ENCODE measurements around the gene RBMS3. TPM values are rescaled to one million over a fixed set of nuclear protein-coding genes. Genes with fewer than 3 reads are reported as not detected.

RBMS3 gene
- total and polyA plus RNA-seq, 2 of the 13 experiments (the other 11 are each of a cell fraction or from before 2014, with no cell fraction given) = not detected

GRCh38 chr3:29576181-29576580, 295.3 kb downstream of the RBMS3 start:
- H3K27ac ChIP-seq (ENCODE audit: extremely low read length, insufficient read depth, low read length) = no peak overlapping the region
- no peaks in the 10 kb centered on the region for H3K9me3 ChIP-seq (ENCODE audit: low read length)
- ChIA-PET POLR2A (no interaction called here), CTCF (ENCODE audit: low intra/inter-chr PET ratio, low total read pairs) (no interaction called here)
- in situ Hi-C loops (cut with HindIII; ENCODE audit: extremely low pct_ligation_motif_present, low pct_unique_long_range_greater_than_20kb) = no loop called here
- H2AFZ ChIP-seq (ENCODE audit: low read length) = no peak overlapping the region
- no peak for TF ChIP-seq ZNF605 (CRISPR knock-in tag; IDR thresholded peaks at IDR 0.05)
- TF ChIP-seq, protein P1, sequence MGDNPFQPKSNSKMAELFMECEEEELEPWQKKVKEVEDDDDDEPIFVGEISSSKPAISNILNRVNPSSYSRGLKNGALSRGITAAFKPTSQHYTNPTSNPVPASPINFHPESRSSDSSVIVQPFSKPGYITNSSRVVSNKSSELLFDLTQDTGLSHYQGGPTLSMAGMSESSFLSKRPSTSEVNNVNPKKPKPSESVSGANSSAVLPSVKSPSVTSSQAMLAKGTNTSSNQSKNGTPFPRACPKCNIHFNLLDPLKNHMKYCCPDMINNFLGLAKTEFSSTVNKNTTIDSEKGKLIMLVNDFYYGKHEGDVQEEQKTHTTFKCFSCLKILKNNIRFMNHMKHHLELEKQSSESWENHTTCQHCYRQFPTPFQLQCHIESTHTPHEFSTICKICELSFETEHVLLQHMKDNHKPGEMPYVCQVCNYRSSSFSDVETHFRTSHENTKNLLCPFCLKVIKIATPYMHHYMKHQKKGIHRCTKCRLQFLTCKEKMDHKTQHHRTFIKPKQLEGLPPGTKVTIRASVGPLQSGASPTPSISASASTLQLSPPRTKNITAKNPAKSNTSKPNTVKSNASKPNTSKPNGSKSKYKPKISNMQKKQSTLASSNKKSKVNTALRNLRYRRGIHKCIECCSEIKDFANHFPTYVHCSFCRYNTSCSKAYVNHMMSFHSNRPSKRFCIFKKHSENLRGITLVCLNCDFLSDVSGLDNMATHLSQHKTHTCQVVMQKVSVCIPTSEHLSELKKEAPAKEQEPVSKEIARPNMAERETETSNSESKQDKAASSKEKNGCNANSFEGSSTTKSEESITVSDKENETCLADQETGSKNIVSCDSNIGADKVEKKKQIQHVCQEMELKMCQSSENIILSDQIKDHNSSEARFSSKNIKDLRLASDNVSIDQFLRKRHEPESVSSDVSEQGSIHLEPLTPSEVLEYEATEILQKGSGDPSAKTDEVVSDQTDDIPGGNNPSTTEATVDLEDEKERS (CRISPR knock-in tag; IDR thresholded peaks at IDR 0.05) = no peak
- TF ChIP-seq CBX2 (IDR thresholded peaks at IDR 0.05; ENCODE audit: low read depth, low read length) = no peak
- TF ChIP-seq CBX2 (CRISPR knock-in tag; IDR thresholded peaks at IDR 0.05; ENCODE audit: low read depth) = no peak
- no TSS peak for BruUV-seq (replicated peaks)
- DNase-seq (ENCODE audit: low spot score) (no peak), ATAC-seq (no peak), FAIRE-seq (no peak)
- H4K20me1 ChIP-seq (ENCODE audit: insufficient read depth, low read length) = no peaks in the 10 kb centered on the region
- no peaks in the 10 kb centered on the region for H3K27me3 ChIP-seq (ENCODE audit: control insufficient read depth in 1 of 2, insufficient read depth in 2 of 2, low read length in 2 of 2)
- H3K9ac ChIP-seq (ENCODE audit: insufficient read depth, low read depth, low read length) = no peak overlapping the region
- no peaks in the 10 kb centered on the region for H3K36me3 ChIP-seq (replicated peaks in 1 of 2; ENCODE audit: control insufficient read depth in 1 of 2, insufficient read depth in 2 of 2, low read length in 2 of 2)
- H3K4me3 ChIP-seq (replicated peaks in 1 of 3; ENCODE audit: insufficient read depth in 1 of 3, low read depth in 2 of 3, low read length in 3 of 3) = no peak overlapping the region
- H3K4me1 ChIP-seq (ENCODE audit: insufficient read depth, low read length) = no peaks in the 10 kb centered on the region
- 0% methylated on average over 1 of the region's 1 CpG for WGBS (ENCODE audit: low lambda C conversion rate)
- H3K4me2 ChIP-seq (ENCODE audit: low read depth, low read length) = no peak overlapping the region
- intact Hi-C loops (cut with micrococcal nuclease; ENCODE audit: unreplicated experiment) = no loop called here
- H3K79me2 ChIP-seq (ENCODE audit: insufficient read depth, low read length) = no peaks in the 10 kb centered on the region

- TF ChIP-seq ZNF501 (CRISPR knock-in tag; IDR thresholded peaks at IDR 0.05) (no peak), ZNF629 (CRISPR knock-in tag; conservative IDR thresholded peaks at IDR 0.05) (no peak), ZNF333 (CRISPR knock-in tag; IDR thresholded peaks at IDR 0.05; ENCODE audit: borderline replicate concordance) (no peak), NCOA2 (CRISPR knock-in tag; IDR thresholded peaks at IDR 0.05) (no peak), ZNF432 (CRISPR knock-in tag; IDR thresholded peaks at IDR 0.05; ENCODE audit: borderline replicate concordance) (no peak), PBX2 (CRISPR knock-in tag; IDR thresholded peaks at IDR 0.05) (no peak), ATF4 (CRISPR knock-in tag; IDR thresholded peaks at IDR 0.05) (no peak)
- H3K4me2 ChIP-seq (ENCODE audit: low read depth, low read length) = no peak overlapping the region
- H3K27me3 ChIP-seq (ENCODE audit: control insufficient read depth in 1 of 2, insufficient read depth in 2 of 2, low read length in 2 of 2) = no peaks in the 10 kb centered on the region
- in situ Hi-C loops (cut with HindIII; ENCODE audit: extremely low pct_ligation_motif_present, low pct_unique_long_range_greater_than_20kb) (no loop called here), intact Hi-C loops (cut with micrococcal nuclease; ENCODE audit: unreplicated experiment) (no loop called here)
- H3K79me2 ChIP-seq (ENCODE audit: insufficient read depth, low read length) = no peaks in the 10 kb centered on the region
- no peaks in the 10 kb centered on the region for H3K36me3 ChIP-seq (replicated peaks in 1 of 2; ENCODE audit: control insufficient read depth in 1 of 2, insufficient read depth in 2 of 2, low read length in 2 of 2)
- H3K27ac ChIP-seq (ENCODE audit: extremely low read length, insufficient read depth, low read length) = no peak overlapping the region
- POLR2A ChIA-PET = no interaction called here
- no peak overlapping the region for H2AFZ ChIP-seq (ENCODE audit: low read length)
- H3K9ac ChIP-seq (ENCODE audit: insufficient read depth, low read depth, low read length) = no peak overlapping the region
- no peak for FAIRE-seq
- CTCF ChIA-PET (ENCODE audit: low intra/inter-chr PET ratio, low total read pairs) = no interaction called here
- H3K4me1 ChIP-seq (ENCODE audit: insufficient read depth, low read length) = no peaks in the 10 kb centered on the region
- no peak for ATAC-seq
- H3K4me3 ChIP-seq (replicated peaks in 1 of 3; ENCODE audit: insufficient read depth in 1 of 3, low read depth in 2 of 3, low read length in 3 of 3) = no peak overlapping the region
- no TSS peak for BruUV-seq (replicated peaks)
- no peaks in the 10 kb centered on the region for H4K20me1 ChIP-seq (ENCODE audit: insufficient read depth, low read length)
- no peak for DNase-seq (ENCODE audit: low spot score)
- H3K9me3 ChIP-seq (ENCODE audit: low read length) = no peaks in the 10 kb centered on the region
Observed at GRCh38 chr3:29576675-29577074, 295.8 kb downstream of the RBMS3 start.
